GM12891 (cell line): ENCODE data around the gene PDHB.

Source experiments
- DNase-seq: peaks from one replicate; pipeline ENCODE4 v3.0.0; 2011; ENCODE audit warnings: low spot score; ENCODE audit not compliant: insufficient read length
- FAIRE-seq: peaks from 2 replicates; lab custom pipeline; 2011; peaks lifted over from hg19 to GRCh38; lab: Jason Lieb, UNC
- PAX5 ChIP-seq: IDR thresholded peaks from 2 replicates; pipeline ENCODE4 v1.6.1; 2011; ENCODE audit warnings: low read length, moderate library complexity, mild to moderate bottlenecking; ENCODE audit not compliant: insufficient read depth, severe bottlenecking
- POLR2A ChIP-seq: IDR thresholded peaks from 2 replicates; pipeline ENCODE4 v1.6.1; 2011; ENCODE audit warnings: low read depth, low read length, control low read depth
- POLR2AphosphoS5 ChIP-seq: IDR thresholded peaks from 2 replicates; pipeline ENCODE4 v1.6.1; 2011; ENCODE audit warnings: low read depth, low read length, control low read depth
- POU2F2 ChIP-seq: IDR thresholded peaks from 2 replicates; pipeline ENCODE4 v1.6.1; 2011; ENCODE audit warnings: low read depth, mild to moderate bottlenecking, control low read depth, low read length, moderate library complexity
- SPI1 ChIP-seq: IDR thresholded peaks from 2 replicates; pipeline ENCODE4 v1.6.1; 2011; ENCODE audit warnings: low read depth, low read length, control low read depth
- TAF1 ChIP-seq: IDR thresholded peaks from 2 replicates; pipeline ENCODE4 v1.6.1; 2011; ENCODE audit warnings: low read depth, low read length, control low read depth

PDHB gene

GRCh38 chr3:58409663-58410062, 24.0 kb downstream of the PDHB start:
- no peak for TF ChIP-seq POU2F2
- no peak for TF ChIP-seq TAF1
- no peak for TF ChIP-seq POLR2A
- no peak for TF ChIP-seq PAX5
- TF ChIP-seq POLR2AphosphoS5, result no peak
- FAIRE-seq (no peak), DNase-seq (no peak)

- FAIRE-seq (no peak), DNase-seq (no peak)
- TF ChIP-seq SPI1 (peak; percentile 74), POU2F2 (no peak)
Measured at GRCh38 chr3:58408906-58409305, 24.7 kb downstream of the PDHB start.

- TF ChIP-seq PAX5 (peak; percentile 67), POLR2A (no peak), TAF1 (no peak)
Measured at GRCh38 chr3:58404396-58404795, 29.2 kb downstream of the PDHB start.

GRCh38 chr3:58403513-58404109, 30.0 kb downstream of the PDHB start:
- FAIRE-seq, result no peak
- DNase-seq, result no peak
- TF ChIP-seq TAF1 (no peak), SPI1 (no peak), PAX5 (no peak), POU2F2 (no peak), POLR2AphosphoS5 (no peak), POLR2A (no peak)

More at GRCh38 chr3:58404396-58404795, 29.2 kb downstream of the PDHB start:
- DNase-seq, result no peak
- FAIRE-seq, result no peak

GRCh38 chr3:58398669-58399333, 34.8 kb downstream of the PDHB start:
- TF ChIP-seq POU2F2 (no peak), POLR2A (no peak), POLR2AphosphoS5 (no peak), TAF1 (no peak), PAX5 (no peak), SPI1 (no peak)
- FAIRE-seq (no peak), DNase-seq (no peak)

GRCh38 chr3:58394339-58394738, 39.3 kb downstream of the PDHB start:
- FAIRE-seq (no peak), DNase-seq (no peak)
- TF ChIP-seq SPI1 (no peak), PAX5 (no peak), TAF1 (no peak), POU2F2 (no peak), POLR2AphosphoS5 (no peak)

GRCh38 chr3:58392181-58392580, 41.5 kb downstream of the PDHB start:
- no peak for DNase-seq
- FAIRE-seq, result no peak
- TF ChIP-seq POLR2A (no peak), POLR2AphosphoS5 (no peak), SPI1 (no peak), POU2F2 (no peak), PAX5 (no peak), TAF1 (no peak)

- no peak for TF ChIP-seq SPI1
- DNase-seq, result no peak
- no peak for FAIRE-seq
Measured at GRCh38 chr3:58391156-58391865, 42.3 kb downstream of the PDHB start.

GRCh38 chr3:58388550-58389091, 45.0 kb downstream of the PDHB start:
- no peak for TF ChIP-seq SPI1
- FAIRE-seq (no peak), DNase-seq (no peak)

- no peak for TF ChIP-seq TAF1
- no peak for TF ChIP-seq POU2F2
- no peak for TF ChIP-seq POLR2AphosphoS5
- TF ChIP-seq SPI1, result no peak
- no peak for TF ChIP-seq PAX5
- TF ChIP-seq POLR2A, result no peak
- DNase-seq, result no peak
- peak; percentile 35 for FAIRE-seq
Measured at GRCh38 chr3:58387650-58388546, 45.7 kb downstream of the PDHB start.
